Mesenchymal stem cell (in vitro differentiated cells and primary cell): ENCODE results near the gene SNAPIN. TPM values are rescaled to one million over a fixed set of nuclear protein-coding genes. Genes with fewer than 3 reads are reported as not detected.

ENCODE experiments used
- small RNA-seq: library from polyadenylated mRNA; stranded (forward); fragments of <200 nt; extraction: miRNeasy Mini kit (QIAGEN cat#:217004); gene quantifications from one replicate; pipeline ENCODE3, GENCODE V24; 2013; ENCODE audit warnings: low read depth

SNAPIN gene

Small RNA genes lying within 50 kb of the gene (small RNA-seq; reads per million reads assigned to genes)
- gene MIR8083 (not detected), gene RN7SL372P (not detected)
